Fibroblast of lung (primary cell): ENCODE results near the gene HCN2.

Experiments
- EZH2 ChIP-seq: IDR thresholded peaks from 2 replicates; pipeline ENCODE4 v1.5.1; 2012; ENCODE audit warnings: low read length, control low read depth, mild to moderate bottlenecking; ENCODE audit errors: missing control alignments
- TF ChIP-seq, protein P1 (sequence below), 2 donors: IDR thresholded peaks in 1 of 2; conservative IDR thresholded peaks in 1 of 2; 1 replicate in 1 of 2; 2 replicates in 1 of 2; pipeline ENCODE4 v1.5.1; 2011 to 2012; ENCODE audit warnings: low read length in 2 of 2, control low read depth in 1 of 2, inconsistent platforms in 1 of 2, low read depth in 1 of 2, mild to moderate bottlenecking in 1 of 2

DNA sequence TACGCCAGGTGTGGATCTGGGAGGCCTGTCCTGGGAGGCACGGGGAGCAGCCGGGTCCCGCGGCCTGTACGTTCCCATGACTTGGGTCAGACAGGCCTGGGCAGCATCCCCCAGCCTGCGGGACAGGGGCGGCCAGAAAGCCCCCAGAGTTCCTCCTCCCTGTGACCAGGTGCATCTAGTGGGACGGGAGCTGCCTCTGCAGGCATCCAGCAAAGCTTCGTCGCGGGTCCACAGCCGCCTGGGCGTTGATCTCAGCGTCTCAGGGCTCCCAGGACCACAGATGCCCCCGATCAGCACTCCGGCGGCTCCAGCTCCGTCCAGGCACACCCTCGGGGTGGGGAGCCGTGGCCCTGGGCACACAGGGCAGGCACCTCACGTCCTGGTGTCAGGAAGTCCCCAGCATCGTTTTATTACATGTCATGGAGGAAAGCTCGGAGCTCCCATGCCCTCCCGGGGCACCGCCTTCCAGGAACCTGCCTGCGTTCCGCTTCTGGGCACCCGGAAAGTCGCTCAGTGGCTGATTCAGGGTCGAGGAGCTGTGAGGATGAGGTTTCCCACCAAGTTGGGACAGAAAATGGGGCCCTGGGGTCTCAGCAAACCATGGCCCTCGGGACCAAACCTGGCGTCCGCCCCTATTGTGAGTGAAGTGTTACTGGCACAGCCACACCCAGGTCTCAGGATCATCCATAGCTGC lies 47.4 kb upstream of the HCN2 start:
- TF ChIP-seq, protein P1, sequence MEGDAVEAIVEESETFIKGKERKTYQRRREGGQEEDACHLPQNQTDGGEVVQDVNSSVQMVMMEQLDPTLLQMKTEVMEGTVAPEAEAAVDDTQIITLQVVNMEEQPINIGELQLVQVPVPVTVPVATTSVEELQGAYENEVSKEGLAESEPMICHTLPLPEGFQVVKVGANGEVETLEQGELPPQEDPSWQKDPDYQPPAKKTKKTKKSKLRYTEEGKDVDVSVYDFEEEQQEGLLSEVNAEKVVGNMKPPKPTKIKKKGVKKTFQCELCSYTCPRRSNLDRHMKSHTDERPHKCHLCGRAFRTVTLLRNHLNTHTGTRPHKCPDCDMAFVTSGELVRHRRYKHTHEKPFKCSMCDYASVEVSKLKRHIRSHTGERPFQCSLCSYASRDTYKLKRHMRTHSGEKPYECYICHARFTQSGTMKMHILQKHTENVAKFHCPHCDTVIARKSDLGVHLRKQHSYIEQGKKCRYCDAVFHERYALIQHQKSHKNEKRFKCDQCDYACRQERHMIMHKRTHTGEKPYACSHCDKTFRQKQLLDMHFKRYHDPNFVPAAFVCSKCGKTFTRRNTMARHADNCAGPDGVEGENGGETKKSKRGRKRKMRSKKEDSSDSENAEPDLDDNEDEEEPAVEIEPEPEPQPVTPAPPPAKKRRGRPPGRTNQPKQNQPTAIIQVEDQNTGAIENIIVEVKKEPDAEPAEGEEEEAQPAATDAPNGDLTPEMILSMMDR (conservative IDR thresholded peaks at IDR 0.05 in 1 of 2, IDR thresholded peaks at IDR 0.05 in 1 of 2; ENCODE audit: low read depth in 1 of 2, low read length in 2 of 2) = no peak
- TF ChIP-seq EZH2 = no peak
